ENCODE results near the gene SINHCAF. TPM values are rescaled to one million over a fixed set of nuclear protein-coding genes. Genes with fewer than 3 reads are reported as not detected.
"Not testable (repeated sequence)": the region's sequence is repeated elsewhere in the genome, so short reads cannot be mapped to it uniquely, and the experiment has no call there.

Gene SINHCAF
- polyA plus RNA-seq, 1 donor from 2014 or later = 80.5 TPM

DNA sequence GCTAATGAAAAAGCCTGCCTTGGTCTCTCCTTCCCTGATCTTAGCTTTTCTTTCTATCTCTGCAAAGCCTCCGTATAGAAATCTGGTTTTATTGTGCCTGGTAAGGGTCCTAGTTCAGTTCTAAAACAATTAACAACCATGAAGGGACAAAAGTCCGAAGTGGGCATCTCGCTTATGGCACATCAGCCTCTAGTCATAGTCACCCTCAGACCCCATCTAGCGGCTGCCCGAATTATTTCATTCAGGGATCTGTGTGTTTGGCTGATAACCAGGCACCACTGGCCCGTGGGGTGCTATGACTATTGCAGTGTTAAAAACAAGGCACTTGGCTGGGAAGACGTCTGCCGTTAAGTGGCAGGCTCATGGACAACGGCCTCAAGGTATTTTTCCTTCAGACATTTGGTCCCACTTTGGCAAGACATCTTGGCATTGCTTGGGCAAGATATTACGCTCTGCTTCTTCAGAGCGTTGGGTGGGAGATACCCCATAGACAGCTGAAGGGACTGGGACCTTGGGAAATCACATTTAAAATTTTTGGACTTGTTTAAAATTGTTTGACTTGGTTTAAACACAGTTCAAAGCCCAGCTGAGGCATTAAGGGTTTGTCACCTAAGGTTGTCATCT lies 87.1 kb downstream of the SINHCAF start:
- Histone ChIP-seq H3K4me2 (ENCODE audit: low read length) (no peak overlapping the region), H3K9me3 (ENCODE audit: low read length) (no peaks in the 10 kb centered on the region), H3K9ac (ENCODE audit: low read length) (no peak overlapping the region), H3K27me3 (ENCODE audit: insufficient read depth, low read depth, low read length) (no peaks in the 10 kb centered on the region), H3K4me3 (ENCODE audit: low read length) (no peak overlapping the region), H3K36me3 (ENCODE audit: insufficient read depth, low read length) (no peaks in the 10 kb centered on the region), H2AFZ (ENCODE audit: low read depth, low read length) (no peak overlapping the region), H4K20me1 (ENCODE audit: insufficient read depth) (no peaks in the 10 kb centered on the region), H3F3A (ENCODE audit: insufficient read depth, low read length, poor library complexity, severe bottlenecking) (no peaks in the 10 kb centered on the region), H3K79me2 (replicated peaks; ENCODE audit: insufficient read depth, low read length) (no peaks in the 10 kb centered on the region), H3K9me2 (ENCODE audit: insufficient read depth, low read length) (no peaks in the 10 kb centered on the region), H3K27ac (ENCODE audit: low read length) (no peak overlapping the region)
- TF ChIP-seq, protein P1, sequence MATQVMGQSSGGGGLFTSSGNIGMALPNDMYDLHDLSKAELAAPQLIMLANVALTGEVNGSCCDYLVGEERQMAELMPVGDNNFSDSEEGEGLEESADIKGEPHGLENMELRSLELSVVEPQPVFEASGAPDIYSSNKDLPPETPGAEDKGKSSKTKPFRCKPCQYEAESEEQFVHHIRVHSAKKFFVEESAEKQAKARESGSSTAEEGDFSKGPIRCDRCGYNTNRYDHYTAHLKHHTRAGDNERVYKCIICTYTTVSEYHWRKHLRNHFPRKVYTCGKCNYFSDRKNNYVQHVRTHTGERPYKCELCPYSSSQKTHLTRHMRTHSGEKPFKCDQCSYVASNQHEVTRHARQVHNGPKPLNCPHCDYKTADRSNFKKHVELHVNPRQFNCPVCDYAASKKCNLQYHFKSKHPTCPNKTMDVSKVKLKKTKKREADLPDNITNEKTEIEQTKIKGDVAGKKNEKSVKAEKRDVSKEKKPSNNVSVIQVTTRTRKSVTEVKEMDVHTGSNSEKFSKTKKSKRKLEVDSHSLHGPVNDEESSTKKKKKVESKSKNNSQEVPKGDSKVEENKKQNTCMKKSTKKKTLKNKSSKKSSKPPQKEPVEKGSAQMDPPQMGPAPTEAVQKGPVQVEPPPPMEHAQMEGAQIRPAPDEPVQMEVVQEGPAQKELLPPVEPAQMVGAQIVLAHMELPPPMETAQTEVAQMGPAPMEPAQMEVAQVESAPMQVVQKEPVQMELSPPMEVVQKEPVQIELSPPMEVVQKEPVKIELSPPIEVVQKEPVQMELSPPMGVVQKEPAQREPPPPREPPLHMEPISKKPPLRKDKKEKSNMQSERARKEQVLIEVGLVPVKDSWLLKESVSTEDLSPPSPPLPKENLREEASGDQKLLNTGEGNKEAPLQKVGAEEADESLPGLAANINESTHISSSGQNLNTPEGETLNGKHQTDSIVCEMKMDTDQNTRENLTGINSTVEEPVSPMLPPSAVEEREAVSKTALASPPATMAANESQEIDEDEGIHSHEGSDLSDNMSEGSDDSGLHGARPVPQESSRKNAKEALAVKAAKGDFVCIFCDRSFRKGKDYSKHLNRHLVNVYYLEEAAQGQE (IDR thresholded peaks at IDR 0.05; ENCODE audit: borderline replicate concordance) = no peak
- TF ChIP-seq RAD21 (conservative IDR thresholded peaks at IDR 0.05) = peak; percentile 63
- TF ChIP-seq, protein P2, sequence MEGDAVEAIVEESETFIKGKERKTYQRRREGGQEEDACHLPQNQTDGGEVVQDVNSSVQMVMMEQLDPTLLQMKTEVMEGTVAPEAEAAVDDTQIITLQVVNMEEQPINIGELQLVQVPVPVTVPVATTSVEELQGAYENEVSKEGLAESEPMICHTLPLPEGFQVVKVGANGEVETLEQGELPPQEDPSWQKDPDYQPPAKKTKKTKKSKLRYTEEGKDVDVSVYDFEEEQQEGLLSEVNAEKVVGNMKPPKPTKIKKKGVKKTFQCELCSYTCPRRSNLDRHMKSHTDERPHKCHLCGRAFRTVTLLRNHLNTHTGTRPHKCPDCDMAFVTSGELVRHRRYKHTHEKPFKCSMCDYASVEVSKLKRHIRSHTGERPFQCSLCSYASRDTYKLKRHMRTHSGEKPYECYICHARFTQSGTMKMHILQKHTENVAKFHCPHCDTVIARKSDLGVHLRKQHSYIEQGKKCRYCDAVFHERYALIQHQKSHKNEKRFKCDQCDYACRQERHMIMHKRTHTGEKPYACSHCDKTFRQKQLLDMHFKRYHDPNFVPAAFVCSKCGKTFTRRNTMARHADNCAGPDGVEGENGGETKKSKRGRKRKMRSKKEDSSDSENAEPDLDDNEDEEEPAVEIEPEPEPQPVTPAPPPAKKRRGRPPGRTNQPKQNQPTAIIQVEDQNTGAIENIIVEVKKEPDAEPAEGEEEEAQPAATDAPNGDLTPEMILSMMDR (IDR thresholded peaks at IDR 0.05; ENCODE audit: poor library complexity, severe bottlenecking) = peak; percentile 71
- no peak for TF ChIP-seq POLR2AphosphoS5 (IDR thresholded peaks at IDR 0.05)
- TF ChIP-seq SMC3 (conservative IDR thresholded peaks at IDR 0.05; ENCODE audit: poor library complexity) = peak; percentile 67

DNA sequence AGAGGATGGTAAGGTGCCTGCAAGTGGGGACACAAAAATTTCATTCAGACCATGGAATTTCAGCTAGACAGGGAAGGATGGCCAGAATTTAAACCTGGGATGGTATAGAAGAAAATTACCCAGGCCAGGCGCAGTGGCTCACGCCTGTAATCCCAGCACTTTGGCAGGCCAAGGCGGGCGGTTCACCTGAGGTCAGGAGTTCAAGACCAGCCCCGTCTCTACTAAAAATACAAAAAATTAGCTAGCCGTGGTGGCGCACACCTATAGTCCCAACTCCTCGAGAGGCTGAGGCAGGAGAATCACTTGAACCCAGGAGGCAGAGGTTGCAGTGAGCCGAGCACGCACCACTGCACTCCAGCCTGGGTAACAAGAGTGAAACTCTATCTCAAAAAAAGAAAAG lies 87.6 kb downstream of the SINHCAF start:
- H3K4me2 ChIP-seq (ENCODE audit: low read length); H3K4me3 ChIP-seq (ENCODE audit: low read length); H3K36me3 ChIP-seq (ENCODE audit: insufficient read depth, low read length); H3K27ac ChIP-seq (ENCODE audit: low read length); H3K9ac ChIP-seq (ENCODE audit: low read length); H4K20me1 ChIP-seq (ENCODE audit: insufficient read depth); H3K79me2 ChIP-seq (replicated peaks; ENCODE audit: insufficient read depth, low read length); H2AFZ ChIP-seq (ENCODE audit: low read depth, low read length); H3F3A ChIP-seq (ENCODE audit: insufficient read depth, low read length, poor library complexity, severe bottlenecking); H3K9me3 ChIP-seq (ENCODE audit: low read length); H3K27me3 ChIP-seq (ENCODE audit: insufficient read depth, low read depth, low read length); H3K9me2 ChIP-seq (ENCODE audit: insufficient read depth, low read length): not testable (repeated sequence)

DNA sequence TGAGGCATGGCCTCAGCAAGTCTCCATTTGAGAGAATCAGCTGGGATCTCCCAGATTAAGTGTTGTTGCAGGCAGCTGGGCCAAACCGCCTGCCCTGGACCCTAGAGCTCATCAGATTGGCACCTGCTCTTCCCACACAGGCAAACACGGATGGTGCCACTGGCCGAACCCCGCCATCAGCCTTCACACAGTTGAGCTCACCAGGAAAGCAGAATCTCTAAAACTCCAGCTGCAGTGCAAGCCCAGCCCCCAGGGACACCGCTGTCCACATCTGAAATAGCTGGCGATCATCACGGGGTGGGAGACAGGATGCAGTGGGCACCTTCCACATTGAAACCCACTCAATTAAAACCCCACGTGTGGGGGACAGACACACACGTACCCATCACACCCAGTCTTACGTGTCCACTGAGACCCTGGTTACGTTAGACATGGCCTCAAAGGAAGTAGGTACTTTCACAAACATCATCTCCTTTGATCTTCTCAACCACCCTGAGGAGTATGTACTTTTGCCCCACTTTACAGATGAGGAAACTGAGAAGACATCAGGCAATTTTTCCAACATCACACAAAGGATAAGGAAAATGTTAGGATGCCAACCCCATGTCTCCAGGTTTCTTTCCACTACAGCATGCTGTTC lies 88.8 kb downstream of the SINHCAF start:
- no peak overlapping the region for H3K9ac ChIP-seq (ENCODE audit: low read length)
- no peaks in the 10 kb centered on the region for H3K27me3 ChIP-seq (ENCODE audit: insufficient read depth, low read depth, low read length)
- H3K36me3 ChIP-seq (ENCODE audit: insufficient read depth, low read length) = no peaks in the 10 kb centered on the region
- no peak overlapping the region for H2AFZ ChIP-seq (ENCODE audit: low read depth, low read length)
- no peaks in the 10 kb centered on the region for H4K20me1 ChIP-seq (ENCODE audit: insufficient read depth)
- no peaks in the 10 kb centered on the region for H3K9me3 ChIP-seq (ENCODE audit: low read length)
- H3K27ac ChIP-seq (ENCODE audit: low read length) = no peak overlapping the region
- H3K4me2 ChIP-seq (ENCODE audit: low read length) = no peak overlapping the region
- H3K4me3 ChIP-seq (ENCODE audit: low read length) = no peak overlapping the region
- TF ChIP-seq EP300 (conservative IDR thresholded peaks at IDR 0.05; ENCODE audit: poor library complexity, severe bottlenecking) = no peak
- TF ChIP-seq, protein P2 (IDR thresholded peaks at IDR 0.05; ENCODE audit: poor library complexity, severe bottlenecking) = no peak
- no peak for TF ChIP-seq EZH2 (IDR thresholded peaks at IDR 0.05; ENCODE audit: borderline replicate concordance, insufficient read depth, low read length, poor library complexity, severe bottlenecking)
- TF ChIP-seq, protein P1 (IDR thresholded peaks at IDR 0.05; ENCODE audit: borderline replicate concordance) = no peak
- no peaks in the 10 kb centered on the region for H3K79me2 ChIP-seq (replicated peaks; ENCODE audit: insufficient read depth, low read length)
- H3F3A ChIP-seq (ENCODE audit: insufficient read depth, low read length, poor library complexity, severe bottlenecking) = no peaks in the 10 kb centered on the region
- H3K9me2 ChIP-seq (ENCODE audit: insufficient read depth, low read length) = no peaks in the 10 kb centered on the region

Measured in neural cell (in vitro differentiated cells).